Neural crest cell (in vitro differentiated cells): ENCODE results near the gene HOXA4. TPM values are rescaled to one million over a fixed set of nuclear protein-coding genes. Genes with fewer than 3 reads are reported as not detected.

Source experiments
- DNase-seq: peaks from one replicate; pipeline ENCODE4 v3.0.0; 2021; ENCODE audit warnings: low read depth, mixed read lengths, low spot score
- H3K27ac Mint-ChIP-seq: one replicate; pipeline ENCODE4 v1.8.0; 2021; ENCODE audit warnings: mild to moderate bottlenecking, mixed read lengths; ENCODE audit not compliant: unreplicated experiment
- H3K27me3 Mint-ChIP-seq: 2 replicates; pipeline ENCODE4 v1.8.0; 2021; ENCODE audit warnings: low read depth, mild to moderate bottlenecking, mixed read lengths
- H3K36me3 Mint-ChIP-seq: 2 replicates; pipeline ENCODE4 v1.8.0; 2021; ENCODE audit warnings: low read depth, mild to moderate bottlenecking, mixed read lengths
- H3K4me1 Mint-ChIP-seq: 2 replicates; pipeline ENCODE4 v1.8.0; 2021; ENCODE audit warnings: mixed read lengths
- H3K4me3 Mint-ChIP-seq: one replicate; pipeline ENCODE4 v1.8.0; 2021; ENCODE audit warnings: mild to moderate bottlenecking, mixed read lengths
- H3K9me3 Mint-ChIP-seq: 2 replicates; pipeline ENCODE4 v1.8.0; 2021; ENCODE audit warnings: mixed read lengths
- total RNA-seq: library from RNA; stranded (reverse); gene quantifications from 2 replicates; pipeline ENCODE4 v1.2.1, GENCODE V29; 2021
- TF ChIP-seq, protein P1 (sequence below): fragments of 200-600 bp; sonication (generic); conservative IDR thresholded peaks from 2 replicates; pipeline ENCODE4 v1.5.0; 2021; ENCODE audit warnings: antibody characterized with exemption, mild to moderate bottlenecking

HOXA4 gene
- total RNA-seq, 1 donor from 2014 or later: 0.68 TPM

DNA sequence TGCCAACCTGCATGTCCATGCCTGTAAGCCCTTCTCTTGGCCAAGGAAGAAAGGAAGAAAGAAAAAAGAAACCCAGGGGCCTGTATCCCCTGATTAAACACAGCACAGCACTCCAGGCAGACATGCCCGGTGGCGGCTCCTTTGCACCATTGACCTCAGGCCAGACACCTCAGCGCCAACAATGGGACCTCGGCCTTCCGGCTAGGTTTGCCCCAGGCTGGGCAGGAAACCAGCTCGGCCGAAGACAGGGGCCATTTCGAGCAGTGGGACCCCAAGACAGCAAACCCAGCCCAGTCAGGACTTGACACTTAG lies 40.7 kb upstream of the HOXA4 start:
- peaks cover 13% of the 10 kb centered on the region for H3K4me1 Mint-ChIP-seq
- H3K27ac Mint-ChIP-seq: no peak overlapping the region
- H3K4me3 Mint-ChIP-seq: peak overlapping the region; percentile 22
- DNase-seq: no peak
- TF ChIP-seq, protein P1, sequence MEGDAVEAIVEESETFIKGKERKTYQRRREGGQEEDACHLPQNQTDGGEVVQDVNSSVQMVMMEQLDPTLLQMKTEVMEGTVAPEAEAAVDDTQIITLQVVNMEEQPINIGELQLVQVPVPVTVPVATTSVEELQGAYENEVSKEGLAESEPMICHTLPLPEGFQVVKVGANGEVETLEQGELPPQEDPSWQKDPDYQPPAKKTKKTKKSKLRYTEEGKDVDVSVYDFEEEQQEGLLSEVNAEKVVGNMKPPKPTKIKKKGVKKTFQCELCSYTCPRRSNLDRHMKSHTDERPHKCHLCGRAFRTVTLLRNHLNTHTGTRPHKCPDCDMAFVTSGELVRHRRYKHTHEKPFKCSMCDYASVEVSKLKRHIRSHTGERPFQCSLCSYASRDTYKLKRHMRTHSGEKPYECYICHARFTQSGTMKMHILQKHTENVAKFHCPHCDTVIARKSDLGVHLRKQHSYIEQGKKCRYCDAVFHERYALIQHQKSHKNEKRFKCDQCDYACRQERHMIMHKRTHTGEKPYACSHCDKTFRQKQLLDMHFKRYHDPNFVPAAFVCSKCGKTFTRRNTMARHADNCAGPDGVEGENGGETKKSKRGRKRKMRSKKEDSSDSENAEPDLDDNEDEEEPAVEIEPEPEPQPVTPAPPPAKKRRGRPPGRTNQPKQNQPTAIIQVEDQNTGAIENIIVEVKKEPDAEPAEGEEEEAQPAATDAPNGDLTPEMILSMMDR: no peak
- H3K36me3 Mint-ChIP-seq: peaks cover 2% of the 10 kb centered on the region
- H3K27me3 Mint-ChIP-seq: peaks cover 93% of the 10 kb centered on the region
- H3K9me3 Mint-ChIP-seq: no peaks in the 10 kb centered on the region

GRCh38 chr7:27170426-27171324 lies 40.1 kb upstream of the HOXA4 start:
- H3K27me3 Mint-ChIP-seq: peaks cover 93% of the 10 kb centered on the region
- TF ChIP-seq, protein P1: no peak
- DNase-seq: no peak
- peaks cover 3% of the 10 kb centered on the region for H3K36me3 Mint-ChIP-seq
- peak overlapping the region; percentile 62 for H3K4me3 Mint-ChIP-seq
- H3K27ac Mint-ChIP-seq: no peak overlapping the region
- H3K9me3 Mint-ChIP-seq: no peaks in the 10 kb centered on the region
- H3K4me1 Mint-ChIP-seq: peaks cover 13% of the 10 kb centered on the region

- Mint-ChIP-seq H3K4me1 (peaks cover 13% of the 10 kb centered on the region), H3K36me3 (peaks cover 5% of the 10 kb centered on the region), H3K9me3 (no peaks in the 10 kb centered on the region), H3K27me3 (peaks cover 92% of the 10 kb centered on the region), H3K4me3 (peak overlapping the region; percentile 62), H3K27ac (no peak overlapping the region)
- TF ChIP-seq, protein P1: no peak
- no peak for DNase-seq
Observed at GRCh38 chr7:27169658-27170425, 39.3 kb upstream of the HOXA4 start.

- no peak for DNase-seq
- Mint-ChIP-seq H3K27ac (no peak overlapping the region), H3K36me3 (peaks cover 9% of the 10 kb centered on the region), H3K9me3 (no peaks in the 10 kb centered on the region), H3K4me3 (peak overlapping the region; percentile 54), H3K27me3 (peaks cover 96% of the 10 kb centered on the region), H3K4me1 (peaks cover 18% of the 10 kb centered on the region)
- TF ChIP-seq, protein P1: no peak
Observed at GRCh38 chr7:27168265-27168947, 37.8 kb upstream of the HOXA4 start.

DNA sequence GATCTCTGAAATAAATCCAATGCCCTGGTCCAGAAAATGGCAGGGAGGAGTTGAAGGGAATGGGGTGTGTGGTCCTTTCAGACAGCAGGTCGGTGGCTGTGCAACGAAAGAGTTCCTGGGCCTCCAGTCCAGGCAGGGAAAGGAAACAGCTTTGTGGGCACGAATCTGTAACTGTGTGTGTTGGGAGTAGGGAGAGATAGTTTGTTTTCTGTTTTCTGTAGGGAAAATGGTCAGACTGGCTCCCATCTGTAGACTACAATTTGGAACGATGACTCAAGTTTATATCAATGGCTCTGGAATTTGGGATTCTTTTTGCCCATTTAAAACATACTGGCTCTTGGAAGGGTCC lies 37.3 kb upstream of the HOXA4 start:
- TF ChIP-seq, protein P1: no peak
- no peak for DNase-seq
- H3K27ac Mint-ChIP-seq: no peak overlapping the region
- peaks cover 9% of the 10 kb centered on the region for H3K36me3 Mint-ChIP-seq
- H3K27me3 Mint-ChIP-seq: peaks cover 98% of the 10 kb centered on the region
- H3K4me3 Mint-ChIP-seq: peak overlapping the region; percentile 54
- no peaks in the 10 kb centered on the region for H3K9me3 Mint-ChIP-seq
- H3K4me1 Mint-ChIP-seq: peaks cover 18% of the 10 kb centered on the region
